HepG2 (cell line): ENCODE measurements around the gene CD14. TPM values are rescaled to one million over a fixed set of nuclear protein-coding genes. Genes with fewer than 3 reads are reported as not detected.
A peak's percentile ranks its signal among the peaks of the same experiment; 100 is the strongest.

Experiments used
- ATM ChIP-seq: fragments of 450-650 bp; IDR thresholded peaks from 2 replicates; pipeline ENCODE4 v1.7.1; 2017; ENCODE audit warnings: mild to moderate bottlenecking, borderline replicate concordance
- RBM39 ChIP-seq: fragments of 200-400 bp; formaldehyde crosslinking; IDR thresholded peaks from one replicate; pipeline ENCODE4 v1.6.1; 2018; ENCODE audit warnings: antibody characterized with exemption, mild to moderate bottlenecking, low read depth, low read length; ENCODE audit not compliant: poor library complexity, severe bottlenecking
- RXRA ChIP-seq: sonication (generic); formaldehyde crosslinking; IDR thresholded peaks from 2 replicates; pipeline ENCODE4 v1.5.1; 2020; ENCODE audit warnings: missing genetic modification reagents
- SMC3 ChIP-seq: IDR thresholded peaks from 2 replicates; pipeline ENCODE4 v1.6.1; 2011; ENCODE audit warnings: low read length, improper control_type of control experiment
- SSRP1 ChIP-seq: IDR thresholded peaks from 2 replicates; pipeline ENCODE4 v1.6.1; 2016; ENCODE audit warnings: control low read depth
- STAG1 ChIP-seq: sonication (generic); formaldehyde crosslinking; IDR thresholded peaks from 2 replicates; pipeline ENCODE4 v1.4.0; 2020; ENCODE audit warnings: missing genetic modification reagents
- ZNF292 ChIP-seq: sonication (generic); formaldehyde crosslinking; IDR thresholded peaks from 2 replicates; pipeline ENCODE4 v1.8.1; 2022; ENCODE audit warnings: mild to moderate bottlenecking, low read depth, missing genetic modification reagents, borderline replicate concordance
- ZNF432 ChIP-seq: sonication (generic); formaldehyde crosslinking; IDR thresholded peaks from 2 replicates; pipeline ENCODE4 v1.5.0; 2020; ENCODE audit warnings: missing genetic modification reagents, mild to moderate bottlenecking, borderline replicate concordance
- ZNF644 ChIP-seq: IDR thresholded peaks from 2 replicates; pipeline ENCODE4 v1.6.1; 2016; ENCODE audit warnings: low read depth
- ZSCAN30 ChIP-seq: sonication (generic); formaldehyde crosslinking; IDR thresholded peaks from 2 replicates; pipeline ENCODE4 v1.5.0; 2020; ENCODE audit warnings: mild to moderate bottlenecking, missing genetic modification reagents
- polyA plus RNA-seq, 8 experiments: library from polyadenylated mRNA; depleted of rRNA in 3 of 8; stranded (reverse) in 7 of 8; unstranded in 1 of 8; fragments of >200 nt; fragmentation: Illumina TruSeq in 4 of 8; extraction: Trizol in 4 of 8; gene quantifications; 2 replicates each; pipeline versions ENCODE4 v1.2.1 to v1.2.3, GENCODE V29; 2011 to 2016; ENCODE audit warnings: low read depth in 4 of 8, missing spikeins in 1 of 8, mixed read lengths in 1 of 8; ENCODE audit not compliant: insufficient read depth in 1 of 8
- total RNA-seq, 5 experiments: library from RNA; depleted of rRNA; stranded (reverse); fragments of >200 nt; fragmentation: Illumina TruSeq; extraction: Trizol; gene quantifications; 2 replicates each; pipeline ENCODE4 v1.2.3, GENCODE V29; 2016; ENCODE audit warnings: low read depth in 1 of 5
- TF ChIP-seq, protein P1 (sequence below): sonication (generic); formaldehyde crosslinking; IDR thresholded peaks from 2 replicates; pipeline ENCODE4 v1.4.0; 2020; ENCODE audit warnings: mild to moderate bottlenecking, missing genetic modification reagents
- TF ChIP-seq, protein P2 (sequence below): sonication (generic); formaldehyde crosslinking; IDR thresholded peaks from 2 replicates; pipeline ENCODE4 v1.4.0; 2020; ENCODE audit warnings: missing genetic modification reagents, mild to moderate bottlenecking, borderline replicate concordance
- TF ChIP-seq, protein P3 (sequence below), 2 experiments: sonication (generic) in 1 of 2; formaldehyde crosslinking in 1 of 2; IDR thresholded peaks; 2 replicates each; pipeline versions ENCODE4 v1.5.1 to v1.6.1; 2011 to 2020; ENCODE audit warnings: borderline replicate concordance in 1 of 2, low read depth in 1 of 2, low read length in 1 of 2, mild to moderate bottlenecking in 1 of 2, missing genetic modification reagents in 1 of 2, moderate library complexity in 1 of 2
- TF ChIP-seq, protein P4 (sequence below): sonication (generic); formaldehyde crosslinking; conservative IDR thresholded peaks from 2 replicates; pipeline ENCODE4 v1.4.0; 2020; ENCODE audit warnings: mild to moderate bottlenecking, missing genetic modification reagents, moderate library complexity

Gene CD14
- total and polyA plus RNA-seq, 2 of the 13 experiments (the other 11 are each of a cell fraction or from before 2014, with no cell fraction given) = 1.7 to 4.7 TPM

DNA sequence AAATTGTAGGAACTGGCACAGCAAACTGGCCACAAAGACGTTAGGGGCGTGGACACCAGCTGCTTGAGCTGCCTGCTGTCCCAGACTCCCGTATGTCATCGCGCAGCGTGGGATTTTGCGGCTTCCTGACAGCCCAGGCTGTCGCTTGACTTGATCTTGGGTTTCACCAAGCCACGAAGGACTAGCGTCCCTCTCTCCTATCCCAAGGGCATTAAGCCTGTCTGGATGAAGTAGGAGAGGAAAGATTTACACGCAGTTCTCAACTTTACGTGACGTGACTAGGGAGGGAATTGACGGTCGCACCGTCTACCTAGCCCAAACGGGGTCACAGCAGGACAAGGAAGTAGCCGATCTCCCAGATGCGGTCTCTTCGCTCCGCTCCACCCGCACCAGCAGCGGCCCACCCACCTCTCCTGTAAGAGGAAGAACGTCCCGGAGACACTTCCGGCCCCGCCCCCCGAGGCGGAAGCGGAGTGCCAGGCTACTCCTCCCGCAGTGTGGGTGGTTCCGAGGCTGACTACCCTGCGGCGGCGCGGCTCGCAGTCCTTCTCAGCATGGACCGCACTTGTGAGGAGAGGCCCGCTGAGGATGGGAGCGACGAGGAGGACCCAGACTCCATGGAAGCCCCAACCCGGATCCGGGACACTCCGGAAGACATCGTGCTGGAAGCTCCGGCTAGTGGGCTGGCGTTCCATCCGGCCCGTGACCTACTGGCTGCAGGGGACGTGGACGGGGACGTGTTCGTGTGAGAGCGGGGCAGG, 31.6 kb upstream of the CD14 start, which contains the start of gene WDR55 (continued):
- TF ChIP-seq, protein P1, sequence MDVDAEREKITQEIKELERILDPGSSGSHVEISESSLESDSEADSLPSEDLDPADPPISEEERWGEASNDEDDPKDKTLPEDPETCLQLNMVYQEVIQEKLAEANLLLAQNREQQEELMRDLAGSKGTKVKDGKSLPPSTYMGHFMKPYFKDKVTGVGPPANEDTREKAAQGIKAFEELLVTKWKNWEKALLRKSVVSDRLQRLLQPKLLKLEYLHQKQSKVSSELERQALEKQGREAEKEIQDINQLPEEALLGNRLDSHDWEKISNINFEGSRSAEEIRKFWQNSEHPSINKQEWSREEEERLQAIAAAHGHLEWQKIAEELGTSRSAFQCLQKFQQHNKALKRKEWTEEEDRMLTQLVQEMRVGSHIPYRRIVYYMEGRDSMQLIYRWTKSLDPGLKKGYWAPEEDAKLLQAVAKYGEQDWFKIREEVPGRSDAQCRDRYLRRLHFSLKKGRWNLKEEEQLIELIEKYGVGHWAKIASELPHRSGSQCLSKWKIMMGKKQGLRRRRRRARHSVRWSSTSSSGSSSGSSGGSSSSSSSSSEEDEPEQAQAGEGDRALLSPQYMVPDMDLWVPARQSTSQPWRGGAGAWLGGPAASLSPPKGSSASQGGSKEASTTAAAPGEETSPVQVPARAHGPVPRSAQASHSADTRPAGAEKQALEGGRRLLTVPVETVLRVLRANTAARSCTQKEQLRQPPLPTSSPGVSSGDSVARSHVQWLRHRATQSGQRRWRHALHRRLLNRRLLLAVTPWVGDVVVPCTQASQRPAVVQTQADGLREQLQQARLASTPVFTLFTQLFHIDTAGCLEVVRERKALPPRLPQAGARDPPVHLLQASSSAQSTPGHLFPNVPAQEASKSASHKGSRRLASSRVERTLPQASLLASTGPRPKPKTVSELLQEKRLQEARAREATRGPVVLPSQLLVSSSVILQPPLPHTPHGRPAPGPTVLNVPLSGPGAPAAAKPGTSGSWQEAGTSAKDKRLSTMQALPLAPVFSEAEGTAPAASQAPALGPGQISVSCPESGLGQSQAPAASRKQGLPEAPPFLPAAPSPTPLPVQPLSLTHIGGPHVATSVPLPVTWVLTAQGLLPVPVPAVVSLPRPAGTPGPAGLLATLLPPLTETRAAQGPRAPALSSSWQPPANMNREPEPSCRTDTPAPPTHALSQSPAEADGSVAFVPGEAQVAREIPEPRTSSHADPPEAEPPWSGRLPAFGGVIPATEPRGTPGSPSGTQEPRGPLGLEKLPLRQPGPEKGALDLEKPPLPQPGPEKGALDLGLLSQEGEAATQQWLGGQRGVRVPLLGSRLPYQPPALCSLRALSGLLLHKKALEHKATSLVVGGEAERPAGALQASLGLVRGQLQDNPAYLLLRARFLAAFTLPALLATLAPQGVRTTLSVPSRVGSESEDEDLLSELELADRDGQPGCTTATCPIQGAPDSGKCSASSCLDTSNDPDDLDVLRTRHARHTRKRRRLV = peak; percentile 52; the same call in 1 of the 2 replicates
- TF ChIP-seq ZNF644 (no peak), SSRP1 (no peak), ZSCAN30 (CRISPR knock-in tag) (no peak), ATM (no peak), RXRA (peak; percentile 98), ZNF432 (CRISPR knock-in tag) (no peak), STAG1 (CRISPR knock-in tag) (no peak; the same call in 1 of the 2 replicates), SMC3 (no peak), RBM39 (peak; percentile 69), ZNF292 (peak; percentile 36; the same call in 1 of the 2 replicates)
- TF ChIP-seq, protein P2, sequence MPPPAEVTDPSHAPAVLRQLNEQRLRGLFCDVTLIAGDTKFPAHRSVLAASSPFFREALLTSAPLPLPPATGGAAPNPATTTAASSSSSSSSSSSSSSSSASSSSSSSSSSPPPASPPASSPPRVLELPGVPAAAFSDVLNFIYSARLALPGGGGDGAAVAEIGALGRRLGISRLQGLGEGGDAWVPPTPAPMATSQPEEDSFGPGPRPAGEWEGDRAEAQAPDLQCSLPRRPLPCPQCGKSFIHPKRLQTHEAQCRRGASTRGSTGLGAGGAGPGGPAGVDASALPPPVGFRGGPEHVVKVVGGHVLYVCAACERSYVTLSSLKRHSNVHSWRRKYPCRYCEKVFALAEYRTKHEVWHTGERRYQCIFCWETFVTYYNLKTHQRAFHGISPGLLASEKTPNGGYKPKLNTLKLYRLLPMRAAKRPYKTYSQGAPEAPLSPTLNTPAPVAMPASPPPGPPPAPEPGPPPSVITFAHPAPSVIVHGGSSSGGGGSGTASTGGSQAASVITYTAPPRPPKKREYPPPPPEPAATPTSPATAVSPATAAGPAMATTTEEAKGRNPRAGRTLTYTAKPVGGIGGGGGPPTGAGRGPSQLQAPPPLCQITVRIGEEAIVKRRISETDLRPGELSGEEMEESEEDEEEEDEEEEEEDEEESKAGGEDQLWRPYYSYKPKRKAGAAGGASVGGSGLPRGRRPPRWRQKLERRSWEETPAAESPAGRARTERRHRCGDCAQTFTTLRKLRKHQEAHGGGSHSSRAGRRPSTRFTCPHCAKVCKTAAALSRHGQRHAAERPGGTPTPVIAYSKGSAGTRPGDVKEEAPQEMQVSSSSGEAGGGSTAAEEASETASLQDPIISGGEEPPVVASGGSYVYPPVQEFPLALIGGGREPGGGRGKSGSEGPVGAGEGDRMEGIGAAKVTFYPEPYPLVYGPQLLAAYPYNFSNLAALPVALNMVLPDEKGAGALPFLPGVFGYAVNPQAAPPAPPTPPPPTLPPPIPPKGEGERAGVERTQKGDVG = no peak
- TF ChIP-seq, protein P3, sequence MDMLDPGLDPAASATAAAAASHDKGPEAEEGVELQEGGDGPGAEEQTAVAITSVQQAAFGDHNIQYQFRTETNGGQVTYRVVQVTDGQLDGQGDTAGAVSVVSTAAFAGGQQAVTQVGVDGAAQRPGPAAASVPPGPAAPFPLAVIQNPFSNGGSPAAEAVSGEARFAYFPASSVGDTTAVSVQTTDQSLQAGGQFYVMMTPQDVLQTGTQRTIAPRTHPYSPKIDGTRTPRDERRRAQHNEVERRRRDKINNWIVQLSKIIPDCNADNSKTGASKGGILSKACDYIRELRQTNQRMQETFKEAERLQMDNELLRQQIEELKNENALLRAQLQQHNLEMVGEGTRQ (IDR thresholded peaks at IDR 0.05; ENCODE audit: low read depth, low read length) = no peak
- TF ChIP-seq, protein P3 (CRISPR knock-in tag; IDR thresholded peaks at IDR 0.05; ENCODE audit: borderline replicate concordance) = no peak
- TF ChIP-seq, protein P4, sequence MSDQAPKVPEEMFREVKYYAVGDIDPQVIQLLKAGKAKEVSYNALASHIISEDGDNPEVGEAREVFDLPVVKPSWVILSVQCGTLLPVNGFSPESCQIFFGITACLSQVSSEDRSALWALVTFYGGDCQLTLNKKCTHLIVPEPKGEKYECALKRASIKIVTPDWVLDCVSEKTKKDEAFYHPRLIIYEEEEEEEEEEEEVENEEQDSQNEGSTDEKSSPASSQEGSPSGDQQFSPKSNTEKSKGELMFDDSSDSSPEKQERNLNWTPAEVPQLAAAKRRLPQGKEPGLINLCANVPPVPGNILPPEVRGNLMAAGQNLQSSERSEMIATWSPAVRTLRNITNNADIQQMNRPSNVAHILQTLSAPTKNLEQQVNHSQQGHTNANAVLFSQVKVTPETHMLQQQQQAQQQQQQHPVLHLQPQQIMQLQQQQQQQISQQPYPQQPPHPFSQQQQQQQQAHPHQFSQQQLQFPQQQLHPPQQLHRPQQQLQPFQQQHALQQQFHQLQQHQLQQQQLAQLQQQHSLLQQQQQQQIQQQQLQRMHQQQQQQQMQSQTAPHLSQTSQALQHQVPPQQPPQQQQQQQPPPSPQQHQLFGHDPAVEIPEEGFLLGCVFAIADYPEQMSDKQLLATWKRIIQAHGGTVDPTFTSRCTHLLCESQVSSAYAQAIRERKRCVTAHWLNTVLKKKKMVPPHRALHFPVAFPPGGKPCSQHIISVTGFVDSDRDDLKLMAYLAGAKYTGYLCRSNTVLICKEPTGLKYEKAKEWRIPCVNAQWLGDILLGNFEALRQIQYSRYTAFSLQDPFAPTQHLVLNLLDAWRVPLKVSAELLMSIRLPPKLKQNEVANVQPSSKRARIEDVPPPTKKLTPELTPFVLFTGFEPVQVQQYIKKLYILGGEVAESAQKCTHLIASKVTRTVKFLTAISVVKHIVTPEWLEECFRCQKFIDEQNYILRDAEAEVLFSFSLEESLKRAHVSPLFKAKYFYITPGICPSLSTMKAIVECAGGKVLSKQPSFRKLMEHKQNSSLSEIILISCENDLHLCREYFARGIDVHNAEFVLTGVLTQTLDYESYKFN (CRISPR knock-in tag) = peak; percentile 64; the same call in 1 of the 2 replicates
